GM12873 (cell line): ENCODE results near the gene THBD.

Source experiments
- CTCF ChIP-seq: IDR thresholded peaks from 2 replicates; pipeline ENCODE4 v1.5.1; 2012; ENCODE audit warnings: low read depth, mild to moderate bottlenecking, moderate library complexity, low read length, control low read depth; ENCODE audit not compliant: insufficient read depth; ENCODE audit errors: missing control alignments

The THBD gene

GRCh38 chr20:23066772-23067171 lies 17.3 kb upstream of the THBD start:
- TF ChIP-seq CTCF, result no peak

GRCh38 chr20:23065266-23066201 lies 16.1 kb upstream of the THBD start:
- no peak for TF ChIP-seq CTCF

- no peak for TF ChIP-seq CTCF
Measured at GRCh38 chr20:23063581-23063980, 14.1 kb upstream of the THBD start.

GRCh38 chr20:23063168-23063567 lies 13.7 kb upstream of the THBD start:
- TF ChIP-seq CTCF, result no peak

GRCh38 chr20:23062632-23063031 lies 13.2 kb upstream of the THBD start:
- TF ChIP-seq CTCF, result no peak

- TF ChIP-seq CTCF, result peak; percentile 46
Measured at GRCh38 chr20:23061734-23062561, 12.5 kb upstream of the THBD start.

- no peak for TF ChIP-seq CTCF
Measured at GRCh38 chr20:23061262-23061661, 11.8 kb upstream of the THBD start.
